Stimulated activated CD4-positive, alpha-beta T cell treated with anti-CD3 and anti-CD28 coated beads, Interleukin-2, amount 100 ng/mL, for 48 hours (primary cell): ENCODE data around the gene BCL2L13.
A peak's percentile ranks its signal among the peaks of the same experiment; 100 is the strongest.
"Not testable (repeated sequence)": the region's sequence is repeated elsewhere in the genome, so short reads cannot be mapped to it uniquely, and the experiment has no call there.

Experiments used
- DNase-seq, 2 donors: peaks; one replicate each; pipeline ENCODE4 v3.0.0-alpha.2; 2020

The BCL2L13 gene

DNA sequence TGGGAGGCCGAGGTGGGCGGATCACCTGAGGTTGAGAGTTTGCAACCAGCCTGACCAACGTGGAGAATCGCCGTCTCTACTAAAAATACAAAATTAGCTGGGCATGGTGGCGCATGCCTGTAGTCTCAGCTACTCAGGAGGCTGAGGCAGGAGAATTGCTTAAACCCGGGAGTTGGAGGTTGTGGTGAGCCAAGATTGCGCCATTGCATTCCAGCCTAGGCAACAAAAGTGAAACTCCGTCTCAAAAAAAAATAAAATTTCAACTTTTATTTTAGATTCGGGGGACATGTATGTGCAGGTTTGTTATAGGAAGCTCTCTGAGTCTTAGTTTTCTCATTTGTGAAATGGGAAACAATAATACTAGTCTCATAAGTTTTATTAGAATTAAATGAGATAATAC is 58.6 kb downstream of the BCL2L13 start:
- DNase-seq: not testable (repeated sequence)

DNA sequence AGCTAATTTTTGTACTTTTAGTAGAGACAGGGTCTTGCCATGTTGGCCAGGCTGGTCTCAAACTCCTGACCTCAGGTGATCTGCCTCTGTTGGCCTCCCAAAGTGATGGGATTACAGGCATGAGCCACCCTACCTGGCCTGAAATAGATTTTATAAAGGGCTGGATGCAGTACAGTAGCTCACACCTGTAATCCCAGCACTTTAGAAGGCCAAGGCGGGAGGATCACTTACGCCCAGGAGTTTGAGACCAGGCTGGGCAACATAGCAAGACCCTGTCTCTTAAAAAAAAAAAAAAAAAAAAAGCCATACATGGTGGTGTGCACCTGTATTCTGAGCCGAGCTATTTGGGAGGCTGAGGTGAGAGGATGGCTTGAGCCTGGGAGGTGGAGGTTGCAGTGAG is 59.7 kb downstream of the BCL2L13 start:
- DNase-seq: not testable (repeated sequence)

DNA sequence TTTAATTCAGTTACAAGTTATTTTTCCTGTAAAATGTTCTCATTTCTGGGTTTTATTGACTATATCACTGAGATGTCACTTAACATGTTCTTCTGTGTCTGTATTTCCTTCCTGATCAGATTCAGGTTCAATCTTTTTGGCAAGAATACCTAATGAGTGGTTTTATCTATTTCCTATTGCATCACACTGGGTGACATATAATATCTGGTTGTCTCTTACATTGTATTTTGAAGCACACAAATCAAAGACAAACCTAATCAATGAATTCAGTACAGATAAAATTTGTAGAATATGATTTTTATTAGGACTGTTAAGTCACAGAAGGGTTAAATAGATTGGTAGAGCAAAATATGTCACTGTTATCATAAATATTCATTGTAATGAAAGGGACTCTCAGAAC is 60.4 kb downstream of the BCL2L13 start:
- DNase-seq: no peak

DNA sequence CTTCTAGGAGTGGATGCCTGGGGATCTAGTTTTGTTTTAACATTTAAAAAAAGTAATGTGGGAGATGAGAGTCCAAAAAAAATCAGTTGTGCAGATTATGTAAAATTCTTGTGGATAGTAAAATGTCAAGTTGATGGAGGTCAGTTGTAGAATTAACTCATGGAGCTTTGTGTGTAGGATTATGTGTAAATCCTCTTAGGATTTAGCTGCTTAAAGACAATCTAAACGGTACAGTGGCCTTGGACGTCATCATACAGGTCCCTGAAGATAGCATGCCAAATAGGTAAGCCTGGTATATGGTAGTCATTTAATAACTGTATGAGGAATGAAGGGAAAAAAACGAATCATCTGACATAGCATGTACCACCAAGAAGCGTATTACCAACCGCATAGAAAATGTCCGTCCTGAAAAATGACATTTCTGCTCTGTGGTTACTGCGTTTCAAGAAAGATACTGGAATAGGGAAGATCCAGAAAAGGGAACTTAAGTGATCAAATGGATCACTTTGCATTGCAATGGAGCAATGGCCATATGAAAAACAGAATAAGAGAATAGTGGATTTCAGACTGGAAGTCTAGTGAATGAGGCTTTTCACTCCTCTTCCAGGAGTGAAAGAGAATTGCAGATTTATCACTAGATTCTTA is 61.3 kb downstream of the BCL2L13 start:
- no peak for DNase-seq

DNA sequence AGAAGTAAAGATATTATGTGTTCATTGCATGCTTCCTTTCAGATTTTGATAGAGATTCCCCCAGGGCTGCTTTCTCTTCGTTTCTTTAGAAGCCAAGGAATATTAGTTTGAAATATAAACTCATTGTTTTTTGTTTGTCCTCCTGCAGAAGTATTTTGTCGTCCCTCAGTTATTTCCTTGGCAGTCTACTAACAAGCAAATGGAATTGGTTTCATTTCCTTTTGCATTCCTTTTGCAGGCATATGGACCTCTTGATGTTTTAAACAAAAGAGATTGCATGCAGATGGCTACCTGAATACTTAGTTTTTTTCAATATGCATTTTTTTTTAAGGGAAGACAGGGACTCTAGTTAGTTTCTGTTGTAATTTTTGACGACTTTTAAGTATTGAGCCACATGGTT is 62.2 kb downstream of the BCL2L13 start:
- no peak for DNase-seq

DNA sequence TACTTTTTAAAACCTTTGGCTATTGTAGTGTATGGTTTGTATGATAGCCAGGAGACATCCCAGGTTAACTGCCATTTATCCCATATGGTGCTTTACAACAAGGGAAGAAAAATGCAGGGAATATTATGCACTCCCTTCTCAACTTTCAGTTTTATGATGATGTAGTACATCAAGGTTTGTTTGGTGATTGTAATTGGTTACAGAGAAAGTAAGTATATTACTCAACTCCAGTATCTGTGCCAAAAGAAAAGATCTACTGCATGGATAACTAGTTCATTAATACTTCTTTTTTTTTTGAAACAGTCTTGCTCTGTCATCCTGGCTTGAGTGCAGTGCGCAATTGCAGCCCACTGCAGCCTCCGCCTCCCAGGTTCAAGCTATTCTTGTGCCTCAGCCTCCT is 65.3 kb downstream of the BCL2L13 start:
- no peak for DNase-seq

DNA sequence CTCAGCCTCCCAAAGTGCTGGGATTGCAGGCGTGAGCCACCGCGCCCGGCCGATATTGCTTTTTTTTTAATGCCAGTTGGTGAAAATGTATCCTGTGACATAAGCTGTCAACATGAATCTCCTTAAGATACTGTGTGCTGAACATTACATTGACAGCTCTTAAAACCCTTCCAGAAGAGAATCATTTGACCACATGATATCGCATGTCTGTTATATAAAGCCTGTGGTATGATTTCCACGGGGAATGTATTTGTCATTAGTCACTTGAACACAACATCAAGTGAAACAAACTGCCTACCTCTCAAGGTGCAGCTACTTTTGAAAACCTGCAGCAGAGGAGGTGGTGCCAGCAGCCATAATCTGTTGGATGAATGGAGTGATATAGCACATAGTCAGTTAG is 67.0 kb downstream of the BCL2L13 start:
- DNase-seq: no peak

DNA sequence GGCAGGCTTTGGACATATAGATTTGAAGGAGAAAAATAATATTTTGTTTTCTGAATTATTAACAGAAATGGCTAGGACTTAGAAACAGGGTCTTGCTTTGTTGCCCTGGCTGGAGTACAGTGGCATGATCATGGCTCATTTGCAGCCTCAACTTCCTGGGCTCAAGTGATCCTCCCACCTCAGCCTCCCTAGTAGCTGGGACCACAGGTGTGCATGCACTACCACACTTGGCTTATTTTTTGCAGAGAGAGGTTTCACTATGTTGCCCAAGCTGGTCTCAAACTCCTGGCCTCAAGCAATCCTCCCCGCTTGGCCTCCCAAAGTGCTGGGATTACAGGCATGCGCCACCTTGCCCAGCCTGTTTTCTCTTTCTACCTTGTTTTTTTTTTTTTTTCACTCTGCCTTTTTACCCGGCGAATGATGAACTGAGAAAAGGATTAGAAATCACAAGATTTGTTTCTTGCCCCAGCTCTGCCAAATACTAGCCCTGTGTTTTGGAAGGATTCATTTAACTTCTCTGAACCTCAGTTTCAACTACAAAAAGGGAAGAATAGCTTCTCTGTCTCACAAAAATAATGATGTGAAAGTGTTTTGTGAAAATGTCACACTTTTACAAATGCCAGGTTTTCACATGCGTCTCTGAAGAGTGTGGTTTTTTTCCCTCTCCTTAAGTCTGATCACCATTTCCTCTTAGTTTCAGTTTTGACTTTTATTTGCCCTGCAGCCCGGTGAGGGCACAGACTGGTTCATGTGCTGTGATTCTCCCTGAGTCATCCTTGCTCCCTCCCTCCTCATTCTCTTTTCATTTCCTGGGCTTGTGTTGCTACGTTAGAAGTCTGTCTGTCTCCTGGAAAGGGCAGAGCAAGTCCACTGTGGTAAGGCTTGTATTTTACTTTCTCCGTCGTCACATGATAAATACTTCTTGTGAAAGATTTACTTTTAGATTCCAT is 67.7 kb downstream of the BCL2L13 start:
- peak; percentile 24 to 25 for DNase-seq

DNA sequence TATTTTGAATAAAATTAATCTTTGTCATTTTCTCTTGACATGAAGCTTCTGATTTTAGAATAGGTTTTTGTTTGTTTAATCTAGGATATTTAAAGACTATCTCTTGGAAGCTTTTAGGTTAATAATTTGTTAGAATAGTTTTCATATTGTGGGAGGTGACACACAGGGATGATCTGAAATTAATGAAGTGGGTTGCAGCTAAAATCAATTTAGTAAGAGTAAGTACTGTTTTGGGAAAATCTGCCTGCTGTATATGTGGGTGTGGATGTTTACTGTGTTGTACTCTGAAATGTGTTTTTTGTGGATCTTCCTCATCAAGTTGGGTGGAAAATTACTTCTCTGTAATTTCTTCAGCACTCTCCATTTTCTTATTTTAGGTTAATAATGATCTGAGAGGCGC is 68.4 kb downstream of the BCL2L13 start:
- DNase-seq: no peak

DNA sequence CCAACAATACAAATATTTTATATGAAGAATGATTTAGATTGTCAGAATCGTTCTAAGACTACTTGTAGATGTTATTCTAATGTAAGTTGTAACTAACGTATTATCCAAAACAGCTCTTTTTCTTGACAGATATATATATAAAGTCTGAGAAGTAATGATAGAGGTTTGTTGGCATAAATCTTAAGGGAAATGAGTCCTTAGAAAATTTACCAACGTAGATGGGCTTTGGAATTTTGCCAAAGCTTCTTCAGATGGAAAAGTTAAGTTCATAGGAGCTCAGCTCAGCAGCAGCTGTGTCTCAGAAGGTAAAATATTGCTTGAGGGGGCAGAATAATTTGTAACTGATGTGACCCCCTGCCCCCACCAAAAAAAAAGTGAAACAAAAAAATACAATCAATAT is 69.0 kb downstream of the BCL2L13 start:
- no peak for DNase-seq

DNA sequence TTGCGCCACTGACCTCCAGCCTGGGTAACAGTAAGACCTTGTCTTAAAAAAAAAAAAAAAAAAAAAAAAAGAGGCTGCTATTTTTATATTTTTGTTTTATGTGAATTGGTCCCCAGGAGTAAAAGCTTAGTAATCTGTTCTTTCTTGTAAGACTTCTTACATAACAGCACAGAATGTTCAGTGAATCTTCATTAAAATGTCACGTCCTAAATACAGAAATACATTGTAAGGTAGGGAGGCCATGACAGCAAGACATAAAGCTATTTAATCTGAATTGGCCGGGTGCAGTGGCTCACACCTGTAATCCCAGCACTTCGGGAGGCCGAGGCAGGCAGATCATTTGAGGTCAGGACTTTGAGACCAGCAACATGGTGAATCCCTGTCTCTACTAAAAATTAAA is 71.5 kb downstream of the BCL2L13 start:
- no peak for DNase-seq

DNA sequence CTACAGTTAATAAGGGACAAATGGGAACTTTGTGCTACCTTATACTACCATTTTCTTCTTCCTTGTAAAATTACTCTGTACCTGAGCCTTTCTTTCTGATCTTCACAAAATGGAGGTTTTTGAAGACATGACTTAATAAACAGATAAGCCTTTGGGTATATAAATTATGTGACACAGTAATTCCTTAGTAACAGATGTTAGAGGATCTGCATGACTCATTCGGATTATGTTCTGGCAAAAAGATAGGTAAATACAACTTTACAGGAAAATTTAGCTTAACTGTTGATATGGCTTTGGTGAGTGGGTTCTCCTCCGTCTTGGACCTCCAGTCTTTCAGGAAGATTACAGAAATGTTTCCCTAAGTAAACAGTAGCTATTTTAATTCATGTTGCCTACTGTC is 73.9 kb downstream of the BCL2L13 start:
- DNase-seq: no peak

DNA sequence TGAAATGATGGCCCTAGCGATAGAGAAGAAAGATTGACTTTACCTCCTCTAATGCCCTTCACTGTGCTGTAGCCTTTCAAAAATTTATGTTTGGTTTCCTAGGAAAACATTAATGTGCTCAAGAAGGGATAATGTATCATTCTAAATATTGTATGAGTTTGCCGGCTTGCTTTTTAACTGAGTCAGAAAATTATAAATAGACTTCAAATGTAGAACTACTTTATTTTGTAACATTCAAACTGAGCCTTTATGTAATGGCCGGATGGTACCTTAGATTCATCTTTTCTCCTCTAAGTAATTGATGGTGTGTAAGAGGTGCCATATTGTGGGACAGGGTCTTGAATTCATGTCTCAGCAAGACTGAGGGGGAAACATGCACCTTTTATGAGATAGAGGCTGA is 78.0 kb downstream of the BCL2L13 start:
- no peak for DNase-seq

DNA sequence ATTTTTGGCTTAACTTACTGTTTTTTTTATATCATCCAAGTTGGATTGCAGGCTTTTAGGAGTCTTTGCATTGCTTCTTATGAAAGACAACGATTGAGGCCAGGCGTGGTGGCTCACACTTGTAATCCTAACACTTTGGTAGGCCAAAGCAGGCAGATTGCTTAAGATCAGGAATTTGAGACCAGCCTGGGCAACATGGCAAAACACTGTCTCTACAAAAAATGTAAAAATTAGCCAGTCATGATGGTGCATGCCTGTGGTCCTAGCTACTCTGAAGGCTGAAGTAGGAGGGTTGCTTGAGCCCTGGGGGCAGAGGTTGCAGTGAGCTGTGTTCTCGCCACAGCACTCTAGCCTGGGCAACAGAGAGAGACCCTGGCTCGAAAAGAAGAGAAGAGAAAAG is 79.2 kb downstream of the BCL2L13 start:
- no peak for DNase-seq

DNA sequence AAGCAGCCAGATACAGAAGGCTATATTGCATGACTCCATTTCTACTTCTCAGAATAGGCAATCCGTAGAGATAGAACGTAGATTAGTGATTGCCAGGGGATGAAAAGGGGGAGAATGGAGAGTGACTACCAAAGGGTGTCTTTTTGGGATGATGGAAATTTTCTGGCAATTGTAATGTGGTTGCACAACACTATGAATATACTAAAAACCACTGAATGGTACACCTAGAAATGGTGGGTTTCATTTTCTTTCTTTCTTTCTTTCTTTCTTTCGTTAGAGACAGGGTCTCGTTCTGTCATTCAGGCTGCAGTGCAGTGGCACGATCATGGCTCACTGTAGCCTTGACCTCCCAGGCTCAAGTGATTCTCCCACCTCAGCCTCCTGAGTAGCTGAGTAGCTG is 81.4 kb downstream of the BCL2L13 start:
- no peak for DNase-seq

DNA sequence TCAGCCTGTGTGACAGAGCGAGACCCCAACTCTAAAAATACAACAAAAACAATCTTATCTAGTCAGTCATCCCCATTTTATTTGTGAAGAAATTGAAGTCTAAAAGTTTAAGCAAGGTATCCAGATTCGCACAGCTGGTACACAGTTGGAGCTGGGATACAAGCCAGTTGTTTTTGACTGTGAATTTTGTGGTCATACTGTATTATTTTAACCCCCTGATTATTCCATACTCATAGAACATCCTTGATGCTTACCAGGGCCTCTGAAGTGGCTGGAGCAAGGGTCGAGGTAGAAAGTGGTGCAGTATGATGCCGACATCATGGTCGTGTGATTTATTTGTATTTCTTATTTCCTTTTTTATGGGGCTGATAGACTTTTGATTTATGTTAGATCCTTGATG is 85.7 kb downstream of the BCL2L13 start:
- DNase-seq: no peak

DNA sequence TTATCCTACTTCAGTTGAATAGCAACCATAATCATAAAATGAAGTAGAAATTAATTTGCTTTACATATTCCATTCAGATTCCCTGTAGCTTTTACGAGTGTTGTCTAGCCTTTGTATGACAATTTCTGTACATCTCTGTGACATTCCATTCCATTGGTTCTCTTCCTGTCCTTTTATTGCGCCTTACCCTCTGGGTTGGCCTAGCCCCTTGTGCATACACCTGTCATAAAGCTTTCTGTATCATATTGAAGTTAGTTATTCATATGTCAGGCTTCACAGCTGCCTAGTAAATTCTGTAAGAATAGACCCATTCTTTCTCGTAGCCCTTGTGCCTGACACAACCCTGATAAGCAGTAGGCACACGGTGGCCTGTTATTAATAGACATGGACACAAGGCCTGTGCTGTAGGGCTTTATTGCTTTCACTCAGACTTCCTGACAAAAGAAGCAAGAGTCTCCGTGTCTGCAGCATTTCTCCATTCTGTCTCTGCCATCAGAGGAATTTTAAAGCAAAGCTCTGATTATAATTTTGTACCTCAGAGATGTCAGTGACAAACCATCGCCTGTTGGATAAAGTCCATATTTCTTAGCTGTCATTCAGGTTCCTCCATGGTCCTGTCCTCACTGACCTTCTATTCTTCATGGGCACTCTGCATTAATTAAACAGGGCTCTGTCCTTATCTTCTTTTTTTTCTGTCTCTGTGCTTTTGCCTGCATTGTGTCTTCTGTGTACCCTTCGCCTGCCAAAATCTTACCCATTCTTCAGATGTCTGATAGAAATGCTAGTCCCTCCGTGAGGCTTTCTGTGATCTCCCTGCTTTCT is 86.3 kb downstream of the BCL2L13 start:
- no peak for DNase-seq

DNA sequence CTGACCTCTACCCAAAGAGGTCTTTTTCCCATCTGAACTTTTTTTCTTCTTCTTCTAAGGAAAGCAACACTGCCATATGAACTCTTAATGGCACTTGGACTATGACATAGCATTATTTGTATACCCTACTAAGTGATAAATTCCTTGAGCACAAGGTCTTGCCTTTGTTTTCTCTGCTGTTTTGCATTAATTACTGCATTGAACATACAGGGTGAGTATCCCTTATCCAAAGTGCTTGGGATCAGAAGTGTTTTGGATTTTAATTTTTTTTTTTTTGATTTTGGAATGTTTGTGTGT is 86.9 kb downstream of the BCL2L13 start:
- DNase-seq: no peak

DNA sequence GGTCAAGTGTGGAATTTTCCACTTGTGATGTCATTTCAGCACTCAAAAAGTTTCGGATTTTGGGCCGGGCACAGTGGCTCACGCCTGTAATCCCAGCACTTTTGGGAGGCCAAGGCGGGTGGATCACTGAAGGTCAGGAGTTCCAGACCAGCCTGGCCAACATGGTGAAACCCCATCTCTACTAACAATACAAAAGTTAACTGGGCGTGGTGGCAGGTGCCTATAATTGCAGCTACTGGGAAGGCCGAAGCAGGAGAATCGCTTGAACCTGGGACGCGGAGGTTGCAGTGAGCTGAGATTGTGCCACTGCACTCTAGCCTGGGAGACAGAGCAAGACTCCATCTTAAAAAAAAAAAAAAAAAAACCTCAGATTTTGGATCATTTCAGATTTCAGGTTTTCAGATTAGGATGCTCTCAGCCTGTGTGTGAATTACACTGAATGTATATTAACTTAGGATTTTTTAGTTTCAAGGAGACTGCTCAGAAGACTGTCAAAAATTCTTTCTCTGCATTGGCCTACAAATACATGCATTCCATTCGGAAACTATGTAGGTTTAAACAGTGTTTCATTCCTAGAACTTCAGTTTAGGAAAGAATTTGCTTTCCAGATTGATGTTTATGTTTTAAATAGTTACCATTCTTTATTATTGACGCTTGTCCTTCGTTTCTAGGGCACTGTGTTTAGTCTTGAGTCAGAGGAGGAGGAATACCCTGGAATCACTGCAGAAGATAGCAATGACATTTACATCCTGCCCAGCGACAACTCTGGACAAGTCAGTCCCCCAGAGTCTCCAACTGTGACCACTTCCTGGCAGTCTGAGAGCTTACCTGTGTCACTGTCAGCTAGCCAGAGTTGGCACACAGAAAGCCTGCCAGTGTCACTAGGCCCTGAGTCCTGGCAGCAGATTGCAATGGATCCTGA is 87.7 kb downstream of the BCL2L13 start:
- DNase-seq: no peak

DNA sequence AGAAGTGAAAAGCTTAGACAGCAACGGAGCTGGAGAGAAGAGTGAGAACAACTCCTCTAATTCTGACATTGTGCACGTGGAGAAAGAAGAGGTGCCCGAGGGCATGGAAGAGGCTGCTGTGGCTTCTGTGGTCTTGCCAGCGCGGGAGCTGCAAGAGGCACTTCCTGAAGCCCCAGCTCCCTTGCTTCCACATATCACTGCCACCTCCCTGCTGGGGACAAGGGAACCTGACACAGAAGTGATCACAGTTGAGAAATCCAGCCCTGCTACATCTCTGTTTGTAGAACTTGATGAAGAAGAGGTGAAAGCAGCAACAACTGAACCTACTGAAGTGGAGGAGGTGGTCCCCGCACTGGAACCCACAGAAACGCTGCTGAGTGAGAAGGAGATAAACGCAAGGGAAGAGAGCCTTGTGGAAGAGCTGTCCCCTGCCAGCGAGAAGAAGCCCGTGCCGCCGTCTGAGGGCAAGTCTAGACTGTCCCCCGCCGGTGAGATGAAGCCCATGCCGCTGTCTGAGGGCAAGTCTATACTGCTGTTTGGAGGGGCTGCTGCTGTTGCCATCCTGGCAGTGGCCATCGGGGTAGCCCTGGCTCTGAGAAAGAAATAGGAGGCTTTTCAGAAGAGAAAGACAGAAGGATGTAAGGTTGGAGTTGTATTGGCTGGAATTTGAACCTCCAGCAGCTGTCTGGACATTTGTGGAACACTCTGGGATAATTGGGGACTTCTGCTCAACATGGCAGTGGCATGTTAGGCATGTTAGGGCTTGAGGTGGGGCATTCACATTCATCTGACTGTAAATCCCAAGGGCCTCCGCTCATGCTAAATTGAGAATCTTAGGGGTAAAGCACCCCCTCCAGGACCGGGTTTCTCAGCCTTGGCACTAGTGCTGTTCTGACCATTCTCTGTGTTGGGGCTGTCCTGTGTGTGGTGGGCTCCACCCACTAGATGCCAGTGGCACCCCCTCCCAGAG is 88.7 kb downstream of the BCL2L13 start:
- no peak for DNase-seq

DNA sequence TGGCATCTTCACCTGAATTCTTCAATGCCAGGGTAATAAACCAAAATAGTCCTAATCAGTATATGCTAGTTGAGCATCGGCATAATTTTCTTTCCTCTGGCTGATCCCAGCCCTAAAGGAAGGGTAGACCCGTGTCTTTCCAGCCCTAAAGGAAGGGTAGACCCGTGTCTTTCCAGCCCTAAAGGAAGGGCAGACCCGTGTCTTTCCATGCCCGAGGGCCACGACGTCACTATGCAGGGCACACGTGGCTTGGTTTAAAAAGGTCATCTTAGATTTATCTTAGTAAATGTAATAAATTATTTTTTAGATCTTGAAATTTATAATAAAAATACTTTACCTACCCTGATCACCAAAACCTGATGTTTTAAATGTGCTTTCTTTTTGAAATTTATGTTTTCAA is 90.2 kb downstream of the BCL2L13 start:
- no peak for DNase-seq
